ENCODE data around the gene GAK. TPM values are rescaled to one million over a fixed set of nuclear protein-coding genes. Genes with fewer than 3 reads are reported as not detected.

Gene GAK
- total and polyA plus RNA-seq, 2 experiments from 2014 or later, result 87.1 to 88.4 TPM

- 97% methylated on average over 21 of the region's 21 CpGs for WGBS (ENCODE audit: low lambda C conversion rate, missing lambda C conversion rate)
- Histone ChIP-seq H3K79me2 (no peaks in the 10 kb centered on the region), H3K9me3 (ENCODE audit: low read depth) (no peaks in the 10 kb centered on the region), H2AFZ (no peak overlapping the region), H3K9me2 (replicated peaks; ENCODE audit: insufficient read depth) (no peaks in the 10 kb centered on the region), H4K20me1 (ENCODE audit: insufficient read depth, poor library complexity, severe bottlenecking) (no peaks in the 10 kb centered on the region), H3K4me2 (no peak overlapping the region), H3K4me1 (ENCODE audit: insufficient read depth) (no peaks in the 10 kb centered on the region), H3K27me3 (no peaks in the 10 kb centered on the region), H3K27ac (no peak overlapping the region), H3K4me3 (no peak overlapping the region), H3K36me3 (replicated peaks; ENCODE audit: insufficient read depth, low read depth) (no peaks in the 10 kb centered on the region)
- DNase-seq (ENCODE audit: low spot score), result no peak
- TF ChIP-seq EZH2 (IDR thresholded peaks at IDR 0.05; ENCODE audit: borderline replicate concordance), result no peak
- no peak for TF ChIP-seq EZH2phosphoT487 (IDR thresholded peaks at IDR 0.05; ENCODE audit: low read depth, severe bottlenecking, unreplicated experiment)
- TF ChIP-seq CTCF (IDR thresholded peaks at IDR 0.05; ENCODE audit: poor library complexity), result no peak
These were observed 71.6 kb downstream of the GAK start for GRCh38 chr4:860561-860960.

GRCh38 chr4:859496-859895 is 72.6 kb downstream of the GAK start:
- Histone ChIP-seq H3K27me3 (no peaks in the 10 kb centered on the region), H3K36me3 (replicated peaks; ENCODE audit: insufficient read depth, low read depth) (no peaks in the 10 kb centered on the region), H3K4me2 (no peak overlapping the region), H3K4me3 (no peak overlapping the region), H3K27ac (no peak overlapping the region), H4K20me1 (ENCODE audit: insufficient read depth, poor library complexity, severe bottlenecking) (no peaks in the 10 kb centered on the region), H2AFZ (no peak overlapping the region), H3K9me2 (replicated peaks; ENCODE audit: insufficient read depth) (no peaks in the 10 kb centered on the region), H3K4me1 (ENCODE audit: insufficient read depth) (no peaks in the 10 kb centered on the region), H3K79me2 (no peaks in the 10 kb centered on the region), H3K9me3 (ENCODE audit: low read depth) (no peaks in the 10 kb centered on the region)
- DNase-seq (ENCODE audit: low spot score), result no peak
- 96% methylated on average over 13 of the region's 13 CpGs for WGBS (ENCODE audit: low lambda C conversion rate, missing lambda C conversion rate)
- no peak for TF ChIP-seq CTCF (IDR thresholded peaks at IDR 0.05; ENCODE audit: poor library complexity)
- TF ChIP-seq EZH2phosphoT487 (IDR thresholded peaks at IDR 0.05; ENCODE audit: low read depth, severe bottlenecking, unreplicated experiment), result no peak
- TF ChIP-seq EZH2 (IDR thresholded peaks at IDR 0.05; ENCODE audit: borderline replicate concordance), result no peak

GRCh38 chr4:858831-859451 is 73.2 kb downstream of the GAK start:
- H3K36me3 ChIP-seq (replicated peaks; ENCODE audit: insufficient read depth, low read depth), result no peaks in the 10 kb centered on the region
- H3K9me3 ChIP-seq (ENCODE audit: low read depth), result no peaks in the 10 kb centered on the region
- H2AFZ ChIP-seq, result no peak overlapping the region
- H3K79me2 ChIP-seq, result no peaks in the 10 kb centered on the region
- WGBS (ENCODE audit: low lambda C conversion rate, missing lambda C conversion rate), result 99% methylated on average over 28 of the region's 31 CpGs
- no peaks in the 10 kb centered on the region for H3K9me2 ChIP-seq (replicated peaks; ENCODE audit: insufficient read depth)
- no peak overlapping the region for H3K27ac ChIP-seq
- no peak overlapping the region for H3K4me3 ChIP-seq
- no peaks in the 10 kb centered on the region for H3K4me1 ChIP-seq (ENCODE audit: insufficient read depth)
- H4K20me1 ChIP-seq (ENCODE audit: insufficient read depth, poor library complexity, severe bottlenecking), result no peaks in the 10 kb centered on the region
- DNase-seq (ENCODE audit: low spot score), result no peak
- H3K4me2 ChIP-seq, result no peak overlapping the region
- H3K27me3 ChIP-seq, result no peaks in the 10 kb centered on the region
- TF ChIP-seq CTCF (IDR thresholded peaks at IDR 0.05; ENCODE audit: poor library complexity) (no peak), EZH2phosphoT487 (IDR thresholded peaks at IDR 0.05; ENCODE audit: low read depth, severe bottlenecking, unreplicated experiment) (no peak), EZH2 (IDR thresholded peaks at IDR 0.05; ENCODE audit: borderline replicate concordance) (no peak)

Data from hepatocyte (in vitro differentiated cells).